ENCODE measurements around the gene ZNF552.
"Not testable (repeated sequence)": the region's sequence is repeated elsewhere in the genome, so short reads cannot be mapped to it uniquely, and the experiment has no call there.

ZNF552 gene

GRCh38 chr19:57818378-57818777, 3.7 kb upstream of the ZNF552 start:
- DNase-seq (ENCODE audit: low read depth), result no peak

- no peak for DNase-seq (ENCODE audit: low read depth)
Observed at GRCh38 chr19:57817976-57818375, 3.3 kb upstream of the ZNF552 start.

GRCh38 chr19:57816652-57817051, 1.9 kb upstream of the ZNF552 start:
- DNase-seq (ENCODE audit: low read depth), result no peak

- DNase-seq (ENCODE audit: low read depth), result no peak
Observed at GRCh38 chr19:57815247-57816075, 748 bp upstream of the ZNF552 start.

GRCh38 chr19:57813919-57814504, 701 bp downstream of the ZNF552 start:
- no peak for DNase-seq (ENCODE audit: low read depth)

- not testable (repeated sequence) for DNase-seq (ENCODE audit: low read depth)
Observed at GRCh38 chr19:57812975-57813820, 1.5 kb downstream of the ZNF552 start.

- DNase-seq (ENCODE audit: low read depth), result no peak
Observed at GRCh38 chr19:57812226-57812625, 2.5 kb downstream of the ZNF552 start.

GRCh38 chr19:57810410-57811295, 4.1 kb downstream of the ZNF552 start:
- not testable (repeated sequence) for DNase-seq (ENCODE audit: low read depth)

GRCh38 chr19:57807541-57807940, 7.2 kb downstream of the ZNF552 start:
- no peak for DNase-seq (ENCODE audit: low read depth)

- no peak for DNase-seq (ENCODE audit: low read depth)
Observed at GRCh38 chr19:57803594-57804325, 11.0 kb downstream of the ZNF552 start.

- DNase-seq (ENCODE audit: low read depth), result no peak
Observed at GRCh38 chr19:57803265-57803593, 11.5 kb downstream of the ZNF552 start.

GRCh38 chr19:57802269-57802668, 12.4 kb downstream of the ZNF552 start:
- DNase-seq (ENCODE audit: low read depth), result no peak

GRCh38 chr19:57800696-57801095, 14.0 kb downstream of the ZNF552 start:
- no peak for DNase-seq (ENCODE audit: low read depth)

- not testable (repeated sequence) for DNase-seq (ENCODE audit: low read depth)
Observed at GRCh38 chr19:57796580-57796979, 18.1 kb downstream of the ZNF552 start.

- DNase-seq (ENCODE audit: low read depth), result no peak
Observed at GRCh38 chr19:57789288-57789687, 25.4 kb downstream of the ZNF552 start.

- no peak for DNase-seq (ENCODE audit: low read depth)
Observed at GRCh38 chr19:57788114-57788692, 26.5 kb downstream of the ZNF552 start.

- no peak for DNase-seq (ENCODE audit: low read depth)
Observed at GRCh38 chr19:57786906-57787305, 27.8 kb downstream of the ZNF552 start.

- no peak for DNase-seq (ENCODE audit: low read depth)
Observed at GRCh38 chr19:57786286-57786685, 28.4 kb downstream of the ZNF552 start.

- no peak for DNase-seq (ENCODE audit: low read depth)
Observed at GRCh38 chr19:57779220-57779845, 35.4 kb downstream of the ZNF552 start.

- DNase-seq (ENCODE audit: low read depth), result no peak
Observed at GRCh38 chr19:57778336-57778735, 36.4 kb downstream of the ZNF552 start.
